ENCODE measurements around the gene DUSP11.
"Not testable (repeated sequence)": the region's sequence is repeated elsewhere in the genome, so short reads cannot be mapped to it uniquely, and the experiment has no call there.

DUSP11 gene

DNA sequence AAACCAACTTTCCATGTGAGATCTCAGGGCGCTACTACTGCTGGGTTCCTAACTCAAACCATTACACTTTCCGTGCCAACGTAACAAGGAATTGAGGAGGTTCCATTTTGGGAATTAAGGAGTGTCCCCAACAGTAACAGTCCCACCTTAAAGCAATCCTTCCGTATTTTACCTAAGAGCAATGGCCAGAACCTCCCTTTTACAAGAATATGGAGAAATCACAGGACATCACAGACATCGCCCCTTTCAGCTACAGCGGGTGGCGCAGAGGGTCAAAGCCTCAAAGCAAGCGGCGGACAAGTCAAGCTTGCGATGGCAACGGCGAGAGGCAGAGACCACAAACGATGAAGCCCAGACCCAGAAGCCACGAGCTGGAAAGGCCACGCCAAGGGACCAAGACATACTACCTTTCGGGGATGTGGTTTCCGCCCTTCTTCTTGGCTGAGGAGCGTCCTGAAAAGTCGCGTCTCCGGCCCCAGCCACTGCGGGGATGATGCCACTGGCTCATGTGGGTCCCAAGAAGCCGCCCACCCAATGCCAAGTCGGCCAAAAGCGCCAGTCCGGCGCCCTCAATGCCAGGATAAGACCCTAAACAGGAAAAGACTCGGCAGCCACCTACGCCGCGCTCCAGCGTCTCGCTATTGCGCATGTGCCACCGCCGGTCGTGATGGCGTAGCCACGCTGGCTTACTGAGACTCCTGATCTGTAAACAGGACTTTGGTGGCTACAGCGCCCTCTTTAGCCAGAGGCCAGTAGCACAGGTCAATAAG, at the start of gene DUSP11:
Gene DUSP11 (minus strand): TSS at position 637 of the 770 bp plus-strand sequence. CDS start 129 bp downstream, at position 508.
- peak; percentile 94 to 99 (median 95) for DNase-seq (ENCODE audit: low read depth in 2 of 3, low spot score in 1 of 3)

GRCh38 chr2:73828818-73829570, 49.1 kb upstream of the DUSP11 start, which contains the start of gene STAMBP:
Gene STAMBP, plus strand, starts transcription at chr2:73828961. Its CDS starts 1,896 bp downstream, at chr2:73830857.
- DNase-seq (ENCODE audit: low read depth in 2 of 3, low spot score in 1 of 3): peak; percentile 83 to 89 (median 88)

DNA sequence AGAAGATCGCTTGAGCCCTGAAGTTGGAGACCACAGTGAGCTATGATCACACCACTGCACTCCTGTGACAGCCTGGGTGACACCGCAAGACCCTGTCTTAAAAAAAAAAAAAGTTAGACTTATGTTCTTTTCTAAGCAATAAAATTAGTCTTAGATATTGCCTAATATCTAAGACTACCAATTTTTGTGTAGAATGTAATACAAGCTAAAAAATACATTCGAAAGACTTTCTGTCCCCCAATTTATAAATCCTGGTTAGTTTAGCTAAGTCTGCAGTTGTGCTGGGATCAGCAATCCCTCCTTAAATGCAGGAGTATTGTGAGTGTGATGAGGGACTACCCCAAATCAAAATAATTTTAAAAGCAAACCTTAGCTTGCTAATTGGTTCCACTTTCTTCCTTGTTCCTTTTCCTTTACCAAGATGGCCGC, 48.5 kb upstream of the DUSP11 start:
- no peak for DNase-seq (ENCODE audit: low read depth in 2 of 3, low spot score in 1 of 3)

GRCh38 chr2:73827660-73828388, 47.9 kb upstream of the DUSP11 start:
- DNase-seq (ENCODE audit: low read depth in 2 of 3, low spot score in 1 of 3): no peak

DNA sequence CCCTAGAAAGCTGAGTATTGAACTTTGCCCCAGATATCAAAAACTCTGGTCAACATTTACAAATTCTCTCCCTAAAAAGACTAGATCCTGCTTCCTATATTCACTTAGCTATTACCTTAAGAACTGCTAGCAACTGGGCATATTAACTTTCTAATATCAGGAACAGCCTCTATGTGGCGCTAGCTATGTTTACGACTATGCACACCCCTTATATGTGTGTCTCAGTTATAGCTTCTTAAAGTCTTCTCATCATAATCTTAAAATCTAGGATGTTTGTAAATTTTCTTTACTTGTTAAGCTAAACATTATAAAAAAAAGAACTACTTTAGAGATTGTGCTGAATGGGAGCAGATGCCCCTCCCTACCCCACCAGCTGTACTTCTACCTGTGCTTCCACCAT, 47.1 kb upstream of the DUSP11 start:
- no peak for DNase-seq (ENCODE audit: low read depth in 2 of 3, low spot score in 1 of 3)

- DNase-seq (ENCODE audit: low read depth in 2 of 3, low spot score in 1 of 3): no peak
Measured at GRCh38 chr2:73825408-73825807, 45.5 kb upstream of the DUSP11 start.

DNA sequence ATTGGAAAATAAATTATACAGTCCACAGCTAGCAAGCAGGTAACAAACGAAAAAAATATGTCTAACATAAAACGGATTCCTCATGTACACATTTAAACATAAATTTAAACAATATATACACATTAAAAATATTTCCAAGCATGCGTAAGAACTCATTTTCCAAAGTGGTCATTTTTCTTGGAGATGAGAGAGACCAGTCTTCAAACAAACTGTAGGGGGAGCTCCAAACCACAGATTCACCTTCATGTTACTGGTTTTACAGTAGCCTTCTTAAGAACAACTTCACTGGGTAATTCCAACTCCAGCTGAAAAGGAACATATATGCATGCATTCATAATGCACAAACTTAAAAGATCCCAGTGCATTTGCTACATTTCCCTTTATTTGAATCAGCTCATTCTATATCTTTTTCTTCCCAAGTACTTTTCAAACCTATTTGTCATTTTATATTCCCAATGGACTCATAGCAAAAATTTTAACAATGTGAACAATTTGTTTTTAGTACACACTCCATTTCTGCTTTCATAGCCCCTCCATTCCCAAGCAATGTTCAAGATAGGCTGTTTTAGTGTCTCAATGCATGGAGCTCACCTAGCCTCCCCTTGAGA, 44.1 kb upstream of the DUSP11 start:
- peak in 1 of 3 donors; percentile 52 for DNase-seq (ENCODE audit: low read depth in 2 of 3, low spot score in 1 of 3)

GRCh38 chr2:73823416-73823815, 43.5 kb upstream of the DUSP11 start:
- DNase-seq (ENCODE audit: low read depth in 2 of 3, low spot score in 1 of 3): no peak

DNA sequence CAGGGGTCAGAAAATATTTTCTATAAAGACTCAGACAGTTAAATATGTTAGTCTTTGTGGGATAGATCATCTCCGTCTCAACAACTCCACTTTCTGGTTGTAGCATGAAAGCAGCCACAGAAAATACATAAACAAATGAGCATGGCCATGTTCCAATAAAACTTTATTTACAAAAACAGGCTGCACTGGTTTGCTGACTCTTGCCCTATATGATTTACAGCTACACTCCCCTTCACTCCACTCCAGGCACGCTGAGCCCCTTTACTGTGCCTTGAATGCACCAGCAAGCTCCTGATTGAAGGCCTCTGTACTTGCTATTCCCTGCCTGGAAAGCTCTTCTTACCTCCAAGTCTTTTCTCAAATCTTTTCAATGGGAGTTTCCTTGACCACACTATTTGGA, 43.1 kb upstream of the DUSP11 start:
- no peak for DNase-seq (ENCODE audit: low read depth in 2 of 3, low spot score in 1 of 3)

GRCh38 chr2:73822276-73822675, 42.4 kb upstream of the DUSP11 start:
- DNase-seq (ENCODE audit: low read depth in 2 of 3, low spot score in 1 of 3): no peak

GRCh38 chr2:73821669-73822068, 41.8 kb upstream of the DUSP11 start:
- no peak for DNase-seq (ENCODE audit: low read depth in 2 of 3, low spot score in 1 of 3)

GRCh38 chr2:73821227-73821626, 41.3 kb upstream of the DUSP11 start:
- DNase-seq (ENCODE audit: low read depth in 2 of 3, low spot score in 1 of 3): peak in 2 of 3 donors; percentile 18 to 32

DNA sequence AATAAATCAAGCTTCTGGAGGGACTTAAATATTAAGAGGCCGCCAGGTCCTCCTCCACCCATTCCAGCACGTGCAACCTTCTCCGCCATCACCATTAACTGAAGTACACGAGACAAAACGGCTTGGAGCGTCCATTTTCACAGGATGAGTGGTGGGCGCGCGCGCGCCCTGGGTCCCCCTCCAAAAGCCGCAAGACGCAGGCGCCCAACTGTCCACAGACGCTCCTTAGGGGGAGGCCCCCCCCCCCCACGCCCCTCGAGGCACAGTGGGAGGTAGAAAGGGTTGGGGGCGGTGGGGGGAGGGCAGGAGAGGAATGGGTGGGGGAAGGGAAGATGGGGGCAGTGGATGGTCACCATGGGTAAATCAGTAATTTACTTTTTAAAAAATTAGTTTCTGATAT, 38.4 kb upstream of the DUSP11 start:
- DNase-seq (ENCODE audit: low read depth in 2 of 3, low spot score in 1 of 3): no peak

- DNase-seq (ENCODE audit: low read depth in 2 of 3, low spot score in 1 of 3): no peak
Measured at GRCh38 chr2:73812635-73813034, 32.7 kb upstream of the DUSP11 start.

DNA sequence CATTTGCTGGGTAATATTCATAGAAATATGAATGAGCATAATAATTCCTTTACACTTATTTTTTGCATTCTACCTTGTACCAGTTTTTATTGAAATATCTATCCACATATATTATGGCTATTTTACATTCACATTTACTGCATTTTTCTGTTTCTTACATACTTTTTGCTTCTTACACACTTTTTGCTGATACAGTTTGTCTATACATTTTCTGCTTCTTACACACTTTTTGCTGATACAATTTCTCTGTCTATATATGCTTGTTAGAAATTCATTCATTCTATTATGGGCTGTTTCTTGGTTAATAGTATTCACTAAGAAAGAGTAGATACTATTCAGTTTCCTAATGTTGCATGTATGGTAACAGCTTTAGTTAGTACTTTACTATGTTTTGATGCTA, 32.0 kb upstream of the DUSP11 start:
- DNase-seq (ENCODE audit: low read depth in 2 of 3, low spot score in 1 of 3): no peak

DNA sequence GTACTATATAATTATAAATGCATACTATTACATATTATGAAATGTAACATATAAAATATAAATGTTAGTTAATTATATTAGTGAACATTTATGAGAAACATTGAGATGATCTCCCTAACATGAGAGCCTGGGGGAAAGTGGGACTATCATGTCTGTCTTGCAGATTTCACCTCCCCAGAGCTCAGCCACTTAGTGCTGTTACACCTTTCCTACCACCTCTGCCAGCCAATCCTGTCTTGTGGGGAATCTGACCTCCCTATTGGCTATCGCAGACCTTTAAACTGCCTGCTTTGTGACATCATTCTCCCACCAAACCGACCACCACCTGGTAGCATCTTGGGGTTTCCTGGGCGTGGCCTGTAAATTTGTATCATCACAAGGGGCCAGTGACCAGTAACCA, 4.0 kb upstream of the DUSP11 start, which contains the start of gene C2orf78:
Gene C2orf78 (plus strand): TSS at position 301 of the 400 bp plus-strand sequence. CDS start 127 bp downstream, outside the sequence.
- DNase-seq (ENCODE audit: low read depth in 2 of 3, low spot score in 1 of 3): not testable (repeated sequence)

- DNase-seq (ENCODE audit: low read depth in 2 of 3, low spot score in 1 of 3): not testable (repeated sequence)
Measured at GRCh38 chr2:73783402-73783801, 3.5 kb upstream of the DUSP11 start.

- no peak for DNase-seq (ENCODE audit: low read depth in 2 of 3, low spot score in 1 of 3)
Measured at GRCh38 chr2:73780237-73780582, 307 bp upstream of the DUSP11 start.

DNA sequence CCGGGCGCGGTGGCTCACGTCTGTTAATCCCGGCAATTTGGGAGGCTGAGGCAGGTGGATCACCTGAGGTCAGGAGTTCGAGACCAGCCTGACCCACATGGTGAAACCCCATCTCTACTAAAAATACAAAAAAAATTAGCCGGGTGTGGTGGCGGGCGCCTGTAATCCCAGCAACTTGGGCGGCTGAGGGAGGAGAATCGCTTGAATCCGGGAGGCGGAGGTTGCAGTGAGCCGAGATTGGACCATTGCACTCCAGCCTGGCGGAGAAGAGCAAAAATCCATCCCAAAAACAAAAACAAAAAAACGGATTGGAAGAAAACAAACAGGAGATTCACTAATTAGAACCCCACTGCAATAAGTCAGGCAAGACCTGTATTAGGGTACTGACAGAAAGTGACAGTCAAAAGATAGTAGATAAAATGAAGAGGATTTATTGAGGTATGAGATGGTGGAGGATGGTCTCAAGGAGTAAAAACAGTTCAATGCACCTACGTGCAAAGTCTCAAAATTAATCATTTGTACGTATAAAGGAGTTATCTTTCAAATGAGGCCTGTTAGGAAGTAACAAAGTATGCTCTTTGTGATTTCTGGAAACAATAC, 936 bp downstream of the DUSP11 start:
- not testable (repeated sequence) for DNase-seq (ENCODE audit: low read depth in 2 of 3, low spot score in 1 of 3)

DNA sequence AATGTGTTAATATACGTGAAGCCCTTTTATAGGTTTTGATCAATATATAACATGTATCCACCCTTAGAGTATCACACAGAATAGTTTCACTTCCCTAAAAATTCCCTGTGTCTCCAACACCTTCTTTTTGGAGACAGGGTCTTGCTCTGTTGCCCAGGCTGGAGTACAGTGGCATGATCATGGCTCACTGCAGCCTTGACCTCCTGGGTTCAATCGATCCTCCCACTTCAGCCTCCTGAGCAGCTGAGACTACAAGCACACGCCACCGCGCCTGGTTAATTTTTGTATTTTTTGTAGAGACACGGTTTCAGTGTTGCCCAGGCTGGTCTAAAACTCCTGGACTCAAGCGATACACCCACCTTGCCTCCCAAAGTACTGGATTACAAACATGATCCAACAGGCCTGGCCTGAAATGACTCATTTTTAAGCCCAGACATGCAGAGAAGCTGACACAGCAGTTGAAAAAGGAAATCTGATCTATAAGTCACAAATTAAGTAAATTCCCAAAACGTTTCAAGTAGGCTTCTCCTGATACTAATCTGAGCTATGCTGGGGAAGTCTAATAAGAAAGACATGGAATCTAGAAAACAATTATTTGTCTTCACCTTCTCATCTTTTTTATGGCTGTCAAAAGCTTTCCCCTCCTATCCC, 2.9 kb downstream of the DUSP11 start:
- DNase-seq (ENCODE audit: low read depth in 2 of 3, low spot score in 1 of 3): no peak

All from stimulated activated CD4-positive, alpha-beta T cell treated with anti-CD3 and anti-CD28 coated beads, Interleukin-12 subunit alpha, Interleukin-12 subunit beta, amount 100 ng/mL, for 48 hours (primary cell).